EL (cell line): ENCODE results near the gene SH3BP2.

Source experiments
- DNase-seq: peaks from one replicate; pipeline ENCODE4 v3.0.0-alpha.2; 2016

Gene SH3BP2

GRCh38 chr4:2887343-2887742, 94.5 kb downstream of the SH3BP2 start:
- DNase-seq = no peak

- DNase-seq = no peak
Observed at GRCh38 chr4:2888886-2889285, 96.0 kb downstream of the SH3BP2 start.
